Esophagus squamous epithelium (tissue), 4 donors: ENCODE data around the gene UBE2QL1.

Experiments
- CTCF ChIP-seq, 6 experiments: fragments of 450-650 bp in 4 of 6; fragments of 200-600 bp in 2 of 6; sonication (generic) in 2 of 6; IDR thresholded peaks; one replicate each; pipeline ENCODE4 v1.5.1; 2016 to 2019; ENCODE audit warnings: antibody characterized with exemption in 6 of 6, mild to moderate bottlenecking in 4 of 6, moderate library complexity in 4 of 6
- POLR2A ChIP-seq, 4 donors: fragments of 450-650 bp; IDR thresholded peaks; one replicate each; pipeline ENCODE4 v1.6.1; 2017; ENCODE audit warnings: antibody characterized with exemption in 4 of 4, mild to moderate bottlenecking in 4 of 4, moderate library complexity in 3 of 4

GRCh38 chr5:6434731-6435130 is 13.9 kb upstream of the UBE2QL1 start:
- no peak for TF ChIP-seq CTCF (IDR thresholded peaks at IDR 0.05)
- TF ChIP-seq POLR2A (IDR thresholded peaks at IDR 0.05), result no peak
